WTC11 (cell line): ENCODE results near the gene RNF222. TPM values are rescaled to one million over a fixed set of nuclear protein-coding genes. Genes with fewer than 3 reads are reported as not detected.

ENCODE experiments used
- AR ChIP-seq: fragments of 250-450 bp; sonication (Bioruptor Pico); IDR thresholded peaks from 2 replicates; pipeline ENCODE4 v1.9.0; 2021; ENCODE audit warnings: mild to moderate bottlenecking
- CBFB ChIP-seq: sonication (generic); formaldehyde crosslinking; IDR thresholded peaks from 2 replicates; pipeline ENCODE4 v1.8.1; 2022; ENCODE audit warnings: mild to moderate bottlenecking, low read depth, missing genetic modification reagents
- E2F4 ChIP-seq: sonication (generic); formaldehyde crosslinking; IDR thresholded peaks from 2 replicates; pipeline ENCODE4 v1.8.1; 2022; ENCODE audit warnings: low read depth, mild to moderate bottlenecking, moderate library complexity, missing genetic modification reagents, borderline replicate concordance
- ESRRA ChIP-seq: sonication (generic); formaldehyde crosslinking; IDR thresholded peaks from 2 replicates; pipeline ENCODE4 v1.8.1; 2022; ENCODE audit warnings: mild to moderate bottlenecking, missing genetic modification reagents, borderline replicate concordance
- FOXP4 ChIP-seq: sonication (generic); formaldehyde crosslinking; IDR thresholded peaks from 2 replicates; pipeline ENCODE4 v1.8.0; 2022; ENCODE audit warnings: mild to moderate bottlenecking, missing genetic modification reagents
- HMGA2 ChIP-seq: fragments of 250-450 bp; sonication (Bioruptor Pico); IDR thresholded peaks from 2 replicates; pipeline ENCODE4 v1.4.0; 2021; ENCODE audit warnings: mild to moderate bottlenecking, moderate library complexity
- HMGXB4 ChIP-seq: sonication (generic); formaldehyde crosslinking; IDR thresholded peaks from 2 replicates; pipeline ENCODE4 v1.8.1; 2023; ENCODE audit warnings: mild to moderate bottlenecking, moderate library complexity, missing genetic modification reagents
- MLX ChIP-seq: sonication (generic); formaldehyde crosslinking; IDR thresholded peaks from 2 replicates; pipeline ENCODE4 v1.8.1; 2023; ENCODE audit warnings: mild to moderate bottlenecking, missing genetic modification reagents, moderate library complexity
- NFATC4 ChIP-seq: fragments of 250-450 bp; sonication (Bioruptor Pico); IDR thresholded peaks from 2 replicates; pipeline ENCODE4 v1.9.0; 2021; ENCODE audit warnings: mild to moderate bottlenecking
- NR1H2 ChIP-seq: sonication (generic); formaldehyde crosslinking; IDR thresholded peaks from 2 replicates; pipeline ENCODE4 v1.9.0; 2021; ENCODE audit warnings: mild to moderate bottlenecking, moderate library complexity, missing genetic modification reagents
- NR3C1 ChIP-seq: sonication (generic); formaldehyde crosslinking; conservative IDR thresholded peaks from 2 replicates; pipeline ENCODE4 v1.8.1; 2023; ENCODE audit warnings: low read depth, mild to moderate bottlenecking, missing genetic modification reagents
- STAT6 ChIP-seq: sonication (generic); formaldehyde crosslinking; conservative IDR thresholded peaks from 2 replicates; pipeline ENCODE4 v1.8.1; 2023; ENCODE audit warnings: mild to moderate bottlenecking, low read depth, missing genetic modification reagents, moderate library complexity
- USF2 ChIP-seq: sonication (generic); formaldehyde crosslinking; IDR thresholded peaks from 2 replicates; pipeline ENCODE4 v1.8.1; 2023; ENCODE audit warnings: mild to moderate bottlenecking, missing genetic modification reagents, moderate library complexity
- ZBTB43 ChIP-seq: sonication (generic); formaldehyde crosslinking; IDR thresholded peaks from 2 replicates; pipeline ENCODE4 v1.8.1; 2023; ENCODE audit warnings: mild to moderate bottlenecking, missing genetic modification reagents
- ZNF138 ChIP-seq: sonication (generic); formaldehyde crosslinking; conservative IDR thresholded peaks from 2 replicates; pipeline ENCODE4 v1.8.1; 2022; ENCODE audit warnings: mild to moderate bottlenecking, moderate library complexity, missing genetic modification reagents
- ZNF317 ChIP-seq: sonication (generic); formaldehyde crosslinking; IDR thresholded peaks from 2 replicates; pipeline ENCODE4 v1.8.1; 2023; ENCODE audit warnings: low read depth, mild to moderate bottlenecking, moderate library complexity, missing genetic modification reagents, borderline replicate concordance
- ZNF396 ChIP-seq: fragments of 250-450 bp; sonication (Bioruptor Pico); IDR thresholded peaks from 2 replicates; pipeline ENCODE4 v1.8.0; 2021; ENCODE audit warnings: mild to moderate bottlenecking, moderate library complexity, borderline replicate concordance
- ZNF671 ChIP-seq: fragments of 250-450 bp; sonication (Bioruptor Pico); IDR thresholded peaks from 2 replicates; pipeline ENCODE4 v1.8.0; 2021; ENCODE audit warnings: mild to moderate bottlenecking
- total RNA-seq: library from RNA; stranded (reverse); gene quantifications from 3 replicates; pipeline ENCODE4 v1.2.3, GENCODE V29; 2021
- TF ChIP-seq, protein P1 (sequence below): sonication (generic); formaldehyde crosslinking; IDR thresholded peaks from 2 replicates; pipeline ENCODE4 v1.8.1; 2022; ENCODE audit warnings: low read depth, missing genetic modification reagents, borderline replicate concordance
- TF ChIP-seq, protein P2 (sequence below): fragments of 250-450 bp; sonication (Bioruptor Pico); IDR thresholded peaks from 2 replicates; pipeline ENCODE4 v1.8.0; 2021; ENCODE audit warnings: mild to moderate bottlenecking

The RNF222 gene
- total RNA-seq, 1 experiment from 2014 or later, result not detected

DNA sequence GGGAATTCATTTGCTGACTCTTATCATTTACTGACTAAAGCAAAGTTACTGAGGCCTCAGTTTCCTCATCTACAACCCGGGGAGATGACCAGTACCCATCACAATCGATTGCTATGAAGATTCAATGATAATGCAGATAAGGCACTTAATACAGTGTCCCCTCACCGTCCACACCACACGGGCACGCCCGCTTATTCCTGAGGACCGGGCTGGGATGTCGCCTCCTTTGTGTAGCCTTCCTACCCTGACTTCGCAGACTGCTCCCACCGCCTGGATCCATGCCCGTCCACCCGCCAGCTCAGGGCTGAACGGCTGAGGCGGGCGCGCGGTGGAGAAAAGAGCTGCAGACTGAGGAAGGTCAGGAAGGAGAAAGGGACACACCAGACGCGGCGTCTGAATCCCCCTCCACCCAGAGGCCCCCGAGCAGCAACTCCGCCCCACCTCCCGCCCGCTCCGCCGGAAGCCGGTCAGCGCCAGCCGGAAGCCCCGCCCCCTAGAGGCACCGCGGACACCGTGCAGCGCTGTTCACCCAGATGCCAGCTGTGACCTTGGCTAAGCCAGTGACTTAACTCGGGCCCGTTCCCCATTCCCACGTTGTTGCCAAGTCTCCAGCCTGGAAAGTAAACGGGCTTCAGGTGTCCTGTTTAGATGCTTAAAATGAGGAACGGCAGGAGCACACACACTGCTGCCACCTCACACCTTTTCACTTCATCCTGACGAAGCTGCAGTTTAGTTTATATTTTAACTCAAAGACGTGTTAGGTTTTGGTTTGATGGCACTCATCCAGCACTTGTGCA is 21.2 kb downstream of the RNF222 start, which contains the start of gene KRABD2 (continued):
- TF ChIP-seq, protein P1, sequence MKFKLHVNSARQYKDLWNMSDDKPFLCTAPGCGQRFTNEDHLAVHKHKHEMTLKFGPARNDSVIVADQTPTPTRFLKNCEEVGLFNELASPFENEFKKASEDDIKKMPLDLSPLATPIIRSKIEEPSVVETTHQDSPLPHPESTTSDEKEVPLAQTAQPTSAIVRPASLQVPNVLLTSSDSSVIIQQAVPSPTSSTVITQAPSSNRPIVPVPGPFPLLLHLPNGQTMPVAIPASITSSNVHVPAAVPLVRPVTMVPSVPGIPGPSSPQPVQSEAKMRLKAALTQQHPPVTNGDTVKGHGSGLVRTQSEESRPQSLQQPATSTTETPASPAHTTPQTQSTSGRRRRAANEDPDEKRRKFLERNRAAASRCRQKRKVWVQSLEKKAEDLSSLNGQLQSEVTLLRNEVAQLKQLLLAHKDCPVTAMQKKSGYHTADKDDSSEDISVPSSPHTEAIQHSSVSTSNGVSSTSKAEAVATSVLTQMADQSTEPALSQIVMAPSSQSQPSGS, result peak; percentile 74
- TF ChIP-seq CBFB (CRISPR knock-in tag) (peak; percentile 36), ZNF671 (CRISPR knock-in tag) (peak; percentile 91), ESRRA (CRISPR knock-in tag) (peak; percentile 97), ZNF317 (no peak), ZNF138 (CRISPR knock-in tag) (peak; percentile 95), STAT6 (CRISPR knock-in tag) (no peak), HMGA2 (CRISPR knock-in tag) (no peak), E2F4 (CRISPR knock-in tag) (peak; percentile 78; the same call in 1 of the 2 replicates), USF2 (0 out of 2 replicates have a peak, but pooled peaks have one; percentile 29), FOXP4 (CRISPR knock-in tag) (0 out of 2 replicates have a peak, but pooled peaks have one; percentile 53), MLX (no peak), NR3C1 (CRISPR knock-in tag) (0 out of 2 replicates have a peak, but pooled peaks have one; percentile 50), NR1H2 (CRISPR knock-in tag) (no peak), HMGXB4 (peak; percentile 83), ZNF396 (no peak), ZBTB43 (CRISPR knock-in tag) (peak; percentile 87), AR (CRISPR knock-in tag) (peak; percentile 91), NFATC4 (CRISPR knock-in tag) (peak; percentile 91)
- TF ChIP-seq, protein P2, sequence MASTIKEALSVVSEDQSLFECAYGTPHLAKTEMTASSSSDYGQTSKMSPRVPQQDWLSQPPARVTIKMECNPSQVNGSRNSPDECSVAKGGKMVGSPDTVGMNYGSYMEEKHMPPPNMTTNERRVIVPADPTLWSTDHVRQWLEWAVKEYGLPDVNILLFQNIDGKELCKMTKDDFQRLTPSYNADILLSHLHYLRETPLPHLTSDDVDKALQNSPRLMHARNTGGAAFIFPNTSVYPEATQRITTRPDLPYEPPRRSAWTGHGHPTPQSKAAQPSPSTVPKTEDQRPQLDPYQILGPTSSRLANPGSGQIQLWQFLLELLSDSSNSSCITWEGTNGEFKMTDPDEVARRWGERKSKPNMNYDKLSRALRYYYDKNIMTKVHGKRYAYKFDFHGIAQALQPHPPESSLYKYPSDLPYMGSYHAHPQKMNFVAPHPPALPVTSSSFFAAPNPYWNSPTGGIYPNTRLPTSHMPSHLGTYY (CRISPR knock-in tag), result peak; percentile 93; the same call in 1 of the 2 replicates
